Posterior cingulate gyrus (tissue), 11 donors: ENCODE results near the gene DCAF7.

Experiments
- DNase-seq, 10 donors: peaks; one replicate each; pipeline versions ENCODE4 v3.0.0 to v3.0.0-alpha.2; 2020 to 2021; ENCODE audit warnings: mixed read lengths in 3 of 10
- intact Hi-C: fragments of 100-400 bp; cut with DNase I; formaldehyde crosslinking; loops from one replicate; pipeline ENCODE4 v1.15.1; 2023

Gene DCAF7

GRCh38 chr17:63542942-63543821 lies 7.1 kb upstream of the DCAF7 start:
- intact Hi-C loops, result loop anchor here (10.0 kb wide), 1 partner anchor 98 kb away; the partner anchor contains the start of gene CYB561
- DNase-seq, result peak in 3 of 10 donors; percentile 40 to 68 (median 46)

- intact Hi-C loops, result loop anchor here (10.0 kb wide), 1 partner anchor 99 kb away; the partner anchor contains the start of gene CYB561
Measured at GRCh38 chr17:63543822-63544420, 6.4 kb upstream of the DCAF7 start.

DNA sequence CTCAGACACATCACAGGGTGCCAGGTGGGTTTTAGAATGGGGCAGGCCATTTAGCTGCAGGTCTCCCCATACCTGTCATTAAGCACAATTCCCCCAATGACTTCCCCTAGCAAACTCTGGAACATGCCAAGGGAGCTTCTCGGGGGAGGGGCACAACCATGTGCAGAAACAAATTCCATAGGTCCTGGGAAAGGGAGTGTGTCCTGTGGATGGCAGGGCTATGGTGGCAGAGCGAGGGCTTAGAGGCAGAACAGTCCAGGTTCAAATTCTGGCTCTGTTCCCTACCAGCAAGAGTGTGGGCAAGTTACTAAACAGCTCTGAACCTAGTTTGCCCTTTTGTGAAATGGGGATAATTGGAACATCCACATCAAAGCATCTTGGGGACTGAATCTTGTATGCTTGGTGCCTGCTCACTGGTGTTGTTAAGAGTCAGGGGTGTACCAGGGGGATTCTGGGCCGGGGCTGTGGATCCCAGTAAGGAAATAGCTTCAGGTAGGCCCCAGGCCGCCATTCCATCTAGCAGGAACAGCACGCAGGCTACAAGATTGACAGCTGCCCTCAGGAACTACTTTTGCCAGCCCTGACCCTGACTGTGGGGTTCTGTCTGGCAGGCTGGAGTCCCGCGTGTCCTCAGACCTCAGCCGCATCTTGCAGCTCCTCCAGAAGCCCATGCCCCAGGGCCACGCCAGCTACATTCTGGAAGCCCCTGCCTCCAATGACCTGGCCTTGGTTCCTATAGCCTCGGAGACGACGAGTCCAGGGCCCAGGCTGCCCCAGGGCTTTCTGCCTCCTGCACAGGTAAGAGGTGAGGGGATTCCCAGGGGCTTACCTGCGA lies 5.6 kb upstream of the DCAF7 start:
- intact Hi-C loops, result loop anchor here (10.0 kb wide), 1 partner anchor 100 kb away; the partner anchor contains the start of gene CYB561
- DNase-seq, result peak in 3 of 10 donors; percentile 39 to 81 (median 57)

More at GRCh38 chr17:63543822-63544420, 6.4 kb upstream of the DCAF7 start:
- peak in 3 of 10 donors; percentile 27 to 58 (median 53) for DNase-seq

DNA sequence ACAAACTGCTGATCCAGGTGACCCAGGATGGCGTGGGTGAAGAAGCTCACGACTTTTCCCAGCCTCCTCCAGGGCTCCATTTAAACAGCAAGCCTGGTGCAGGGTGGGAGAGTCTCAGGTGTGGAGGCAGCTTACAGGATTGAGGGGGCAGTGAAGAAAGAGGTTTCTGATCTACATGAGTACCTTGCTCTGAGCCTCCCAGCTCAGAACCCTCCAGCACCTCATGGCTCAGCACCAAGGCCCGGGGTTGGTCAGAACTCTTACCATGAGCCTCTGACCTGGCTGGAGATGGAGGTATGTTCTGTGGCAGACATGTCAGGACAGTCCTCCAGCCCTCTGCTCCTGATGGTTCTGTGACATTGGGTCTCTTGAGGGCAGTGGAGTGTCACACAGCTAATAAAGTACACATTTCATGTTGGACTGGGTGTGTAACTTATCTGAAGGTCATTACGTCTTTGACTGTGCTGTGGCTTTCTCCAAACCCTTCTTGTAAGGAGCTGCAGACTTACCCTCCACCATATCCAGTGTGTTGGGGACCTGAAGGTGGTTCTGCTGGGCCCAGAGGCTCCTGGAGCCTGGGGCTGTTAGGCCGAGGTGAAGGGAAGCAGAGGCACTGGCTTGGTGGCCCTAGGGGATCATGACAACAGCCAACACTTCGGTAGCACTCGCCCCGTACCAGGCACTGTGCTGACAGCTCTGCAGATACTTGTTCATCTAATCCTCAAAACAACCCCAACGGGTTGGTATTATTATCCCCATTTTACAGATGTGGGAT lies 3.8 kb upstream of the DCAF7 start:
- peak in 1 of 10 donors; percentile 55 for DNase-seq
- intact Hi-C loops, result loop anchor here (10.0 kb wide), 1 partner anchor 102 kb away; the partner anchor contains the start of gene CYB561

- intact Hi-C loops, result loop anchor here (10.0 kb wide), 1 partner anchor 102 kb away; the partner anchor contains the start of gene CYB561
- DNase-seq, result no peak
Measured at GRCh38 chr17:63547083-63547523, 3.2 kb upstream of the DCAF7 start.

- DNase-seq, result peak in 5 of 10 donors; percentile 22 to 92 (median 77)
- intact Hi-C loops, result loop anchor here (10.0 kb wide), 1 partner anchor 105 kb away; the partner anchor contains the start of gene CYB561
Measured at GRCh38 chr17:63549289-63549945, 860 bp upstream of the DCAF7 start.

DNA sequence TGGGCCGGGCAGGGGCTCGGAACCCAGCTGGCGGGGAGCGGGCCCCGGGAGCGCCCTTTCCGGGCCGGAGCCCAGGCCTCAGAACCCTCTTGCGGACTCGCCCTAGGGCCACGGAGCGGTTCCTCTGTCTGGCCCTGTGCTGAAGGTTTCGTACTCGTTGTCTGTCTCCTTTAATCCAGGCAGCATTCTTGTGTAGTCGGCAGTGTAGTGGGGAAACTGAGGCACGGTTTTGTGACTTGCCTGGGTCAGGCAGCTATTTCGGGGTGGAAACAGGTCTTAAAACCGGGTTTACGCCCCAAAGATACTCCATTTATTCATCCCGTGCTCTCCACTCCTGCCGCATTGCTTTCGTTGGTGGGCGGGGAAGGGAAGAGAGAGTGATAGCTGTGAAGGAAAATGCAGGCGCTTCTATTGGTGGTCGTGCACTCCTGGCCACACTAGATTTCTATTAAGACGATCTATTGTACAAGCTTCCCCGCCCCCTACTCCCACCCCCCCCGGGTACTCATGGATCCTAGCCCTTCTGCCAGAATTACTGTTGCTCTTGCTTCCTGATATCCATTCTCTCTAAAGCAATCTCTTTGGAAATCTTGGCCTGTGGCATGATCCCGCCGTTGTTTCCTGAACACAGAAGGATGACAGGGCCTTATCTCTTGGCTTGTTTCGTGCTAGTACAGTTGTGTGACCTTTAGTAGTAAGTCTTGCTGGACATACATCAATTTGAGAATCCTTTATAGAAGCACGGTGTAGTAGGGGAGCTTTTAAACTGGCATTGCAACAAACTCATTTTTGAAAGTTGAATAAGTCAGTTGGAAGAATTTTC lies 751 bp downstream of the DCAF7 start:
- DNase-seq, result no peak
- intact Hi-C loops, result loop anchor here (5.0 kb wide), 1 partner anchor 71 kb away; the partner anchor contains the start of gene MAP3K3

DNA sequence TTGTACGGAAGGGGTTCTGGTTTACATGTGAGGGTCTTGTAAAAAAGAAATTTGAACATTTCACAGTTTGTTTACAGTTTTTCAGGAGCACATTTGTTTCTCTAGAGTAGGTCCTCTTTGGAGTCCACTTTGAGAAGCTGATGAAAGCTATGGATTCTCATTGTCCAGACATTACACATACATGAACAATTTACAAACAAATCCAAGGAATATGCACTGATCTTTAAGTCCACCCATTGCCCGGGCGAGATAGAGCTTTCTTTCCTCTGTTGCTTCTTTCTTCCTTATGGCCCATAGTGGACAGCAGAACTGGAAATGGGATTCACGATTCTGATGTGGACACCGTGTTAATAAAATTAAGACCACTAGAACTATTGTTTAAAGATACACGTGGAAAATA lies 1.9 kb downstream of the DCAF7 start:
- no peak for DNase-seq
- intact Hi-C loops, result loop anchor here (5.0 kb wide), 1 partner anchor 70 kb away; the partner anchor contains the start of gene MAP3K3

DNA sequence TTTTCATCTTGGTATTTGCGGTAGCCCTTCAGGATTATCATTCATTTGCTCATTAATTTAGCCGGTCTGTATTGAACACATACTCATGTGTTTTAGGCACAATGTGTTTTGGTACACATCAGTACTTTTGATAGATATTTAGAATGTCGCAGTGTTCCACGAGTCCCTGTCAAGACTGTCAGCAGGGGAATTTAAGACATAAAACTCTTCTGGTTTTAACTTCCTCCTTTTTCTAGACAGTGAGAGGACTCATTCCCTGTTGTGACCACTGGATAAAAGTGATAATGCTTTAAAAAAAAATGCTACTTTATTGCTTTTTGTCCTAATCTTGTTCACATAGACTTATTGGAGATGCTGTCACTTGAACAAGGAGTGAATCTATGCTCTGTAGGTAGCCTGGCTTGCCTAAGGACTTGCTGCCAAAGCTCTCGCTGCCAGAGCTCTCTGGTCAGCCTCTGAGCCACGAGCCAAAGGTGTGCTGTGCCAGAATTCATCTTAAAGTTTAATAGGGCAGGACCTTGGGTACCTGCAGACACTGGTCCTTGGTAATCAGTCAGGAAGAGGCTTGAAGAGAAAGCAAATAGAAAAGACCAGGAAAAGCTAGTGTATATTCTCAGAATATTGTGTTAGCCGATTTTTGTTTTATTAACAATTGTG lies 5.4 kb downstream of the DCAF7 start:
- intact Hi-C loops, result no loop called here
- no peak for DNase-seq

GRCh38 chr17:63557416-63557815 lies 7.1 kb downstream of the DCAF7 start:
- DNase-seq, result no peak
- intact Hi-C loops, result no loop called here

DNA sequence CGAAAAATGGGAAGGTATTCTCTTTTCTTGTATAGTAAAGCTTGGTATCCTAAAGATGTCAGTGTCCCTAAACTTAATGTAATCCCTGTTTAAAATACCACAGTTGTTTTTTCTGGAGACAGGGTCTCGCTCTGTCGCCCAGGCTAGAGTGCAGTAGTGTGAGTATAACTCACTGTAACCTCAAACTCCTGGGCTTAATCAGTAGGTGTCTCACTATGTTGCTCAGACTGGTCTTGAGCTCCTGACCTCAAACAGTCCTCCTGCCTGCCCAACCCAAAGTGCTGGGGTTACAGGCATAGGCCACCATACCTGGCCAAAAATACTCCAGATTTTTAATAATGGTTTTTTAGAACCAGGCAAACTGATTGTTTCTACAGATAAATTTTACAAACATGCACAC lies 8.2 kb downstream of the DCAF7 start:
- DNase-seq, result no peak
- intact Hi-C loops, result no loop called here

GRCh38 chr17:63561819-63562218 lies 11.5 kb downstream of the DCAF7 start:
- intact Hi-C loops, result no loop called here
- no peak for DNase-seq

GRCh38 chr17:63563339-63563738 lies 13.1 kb downstream of the DCAF7 start:
- no peak for DNase-seq
- intact Hi-C loops, result no loop called here

DNA sequence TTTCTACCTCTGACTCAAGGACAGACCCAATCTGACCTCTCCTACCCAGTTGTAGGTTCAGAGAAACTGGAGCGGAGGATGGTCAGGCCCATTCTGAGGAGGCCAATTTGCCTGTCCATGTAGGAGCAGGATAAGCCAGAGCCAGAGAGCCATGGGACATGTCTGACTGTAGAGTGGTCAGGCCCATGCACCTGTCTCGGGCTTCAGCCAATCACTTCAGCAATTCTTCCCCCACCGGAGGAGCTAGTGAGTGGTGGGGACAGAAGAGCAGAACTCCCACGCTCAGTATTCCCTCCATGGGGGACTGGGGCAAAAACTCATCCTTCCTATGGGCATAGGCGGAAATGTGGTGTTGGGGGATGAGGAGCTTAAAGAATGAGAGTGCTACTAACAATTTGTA lies 14.3 kb downstream of the DCAF7 start:
- no peak for DNase-seq
- intact Hi-C loops, result no loop called here

GRCh38 chr17:63567229-63567628 lies 17.0 kb downstream of the DCAF7 start:
- intact Hi-C loops, result no loop called here
- DNase-seq, result no peak

- DNase-seq, result no peak
- intact Hi-C loops, result no loop called here
Measured at GRCh38 chr17:63568563-63568962, 18.3 kb downstream of the DCAF7 start.

DNA sequence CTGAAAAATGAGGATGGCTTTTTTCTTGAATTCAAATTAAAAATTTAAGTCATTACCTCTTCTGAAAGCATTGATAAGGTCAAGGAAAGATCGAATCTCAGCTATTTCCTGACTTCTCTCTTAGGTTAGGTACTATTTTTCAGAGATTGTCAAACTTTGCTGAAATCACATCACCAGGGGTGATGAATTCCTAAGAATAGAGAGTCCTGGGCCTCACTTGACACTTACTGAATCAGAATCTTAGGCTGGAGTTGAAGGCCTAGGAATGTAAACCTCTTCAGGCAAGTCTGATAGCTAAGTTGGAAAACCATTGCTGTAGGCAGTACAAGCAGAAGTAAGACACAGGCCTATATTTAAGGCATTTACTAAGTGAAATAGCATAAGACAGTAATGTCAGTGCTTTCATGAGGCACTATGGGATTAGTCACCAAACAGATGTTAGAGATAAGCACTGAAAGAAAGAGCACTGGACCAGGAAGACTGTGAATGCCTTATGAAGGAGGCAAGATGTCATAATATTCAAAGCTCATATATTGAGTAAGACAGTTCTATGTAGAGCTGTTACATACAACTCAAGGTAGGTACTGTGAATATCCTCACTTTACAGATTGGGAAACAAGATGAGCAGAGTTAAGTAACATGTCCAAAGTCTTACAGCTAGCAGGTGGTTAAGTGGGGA lies 21.5 kb downstream of the DCAF7 start:
- intact Hi-C loops, result no loop called here
- DNase-seq, result no peak
